K562 (cell line): Measurements from ENCODE around the gene EZH1. TPM values are rescaled to one million over a fixed set of nuclear protein-coding genes. Genes with fewer than 3 reads are reported as not detected.

ENCODE experiments used
- BRCA1 ChIP-seq, 2 experiments: fragments of 450-650 bp in 1 of 2; sonication (generic) in 1 of 2; formaldehyde crosslinking in 1 of 2; IDR thresholded peaks; 2 replicates each; pipeline versions ENCODE4 v1.5.0 to v1.6.1; 2017 to 2020; ENCODE audit warnings: mild to moderate bottlenecking in 1 of 2, missing genetic modification reagents in 1 of 2
- EHMT2 ChIP-seq: fragments of 450-650 bp; IDR thresholded peaks from 2 replicates; pipeline ENCODE4 v1.6.1; 2018; ENCODE audit warnings: antibody characterized with exemption
- EWSR1 ChIP-seq: fragments of 450-650 bp; IDR thresholded peaks from 2 replicates; pipeline ENCODE4 v1.6.1; 2018; ENCODE audit warnings: borderline replicate concordance, mild to moderate bottlenecking, low read depth, moderate library complexity; ENCODE audit not compliant: partially characterized antibody
- POLR2G ChIP-seq: fragments of 200-400 bp; formaldehyde crosslinking; IDR thresholded peaks from 2 replicates; pipeline ENCODE4 v1.6.1; 2017; ENCODE audit warnings: low read depth, mild to moderate bottlenecking, antibody characterized with exemption, low read length, moderate library complexity
- SLC30A9 ChIP-seq: fragments of 250-450 bp; sonication (Bioruptor Pico); IDR thresholded peaks from 2 replicates; pipeline ENCODE4 v1.8.0; 2022; ENCODE audit warnings: mild to moderate bottlenecking, moderate library complexity
- SNRNP70 ChIP-seq: fragments of 200-400 bp; formaldehyde crosslinking; optimal IDR thresholded peaks from 2 replicates; pipeline ENCODE3; 2017; ENCODE audit warnings: low read depth, low read length
- XRCC5 ChIP-seq: fragments of 200-400 bp; formaldehyde crosslinking; IDR thresholded peaks from 2 replicates; pipeline ENCODE4 v1.6.1; 2017; ENCODE audit warnings: low read depth, mild to moderate bottlenecking, low read length
- ZFP30 ChIP-seq: fragments of 250-450 bp; sonication (Bioruptor Pico); IDR thresholded peaks from 2 replicates; pipeline ENCODE4 v1.8.0; 2022; ENCODE audit warnings: moderate library complexity, mild to moderate bottlenecking, inconsistent platforms, borderline replicate concordance
- ZNF274 ChIP-seq: IDR thresholded peaks from 2 replicates; pipeline ENCODE4 v1.6.1; 2011; ENCODE audit warnings: low read depth, mild to moderate bottlenecking, low read length, moderate library complexity, borderline replicate concordance
- polyA plus RNA-seq, 8 experiments: library from polyadenylated mRNA; depleted of rRNA in 4 of 8; stranded (reverse) in 5 of 8; unstranded in 3 of 8; fragments of >200 nt; fragmentation: Nextera tagmentation in 2 of 8; fragmentation: Illumina TruSeq in 1 of 8; extraction: Ambion mirVana in 2 of 8; extraction: Trizol in 1 of 8; gene quantifications; 2 replicates each; pipeline versions ENCODE4 v1.2.1 to v1.2.3, GENCODE V29; 2011 to 2014; ENCODE audit warnings: inconsistent platforms in 1 of 8, missing spikeins in 1 of 8
- total RNA-seq, 7 experiments: library from RNA; depleted of rRNA in 6 of 7; stranded (reverse); fragments of >200 nt in 6 of 7; fragmentation: Illumina TruSeq in 2 of 7; extraction: Trizol in 2 of 7; gene quantifications; 2 replicates each; pipeline versions ENCODE4 v1.2.1 to v1.2.3, GENCODE V29; 2011 to 2021; ENCODE audit warnings: low replicate concordance in 1 of 7
- TF ChIP-seq, protein P1 (sequence below): conservative IDR thresholded peaks from 2 replicates; pipeline ENCODE4 v1.6.1; 2011; ENCODE audit warnings: low read depth, mild to moderate bottlenecking, low read length; ENCODE audit not compliant: control insufficient read depth
- TF ChIP-seq, protein P2 (sequence below): sonication (generic); formaldehyde crosslinking; IDR thresholded peaks from 2 replicates; pipeline ENCODE4 v1.8.0; 2022; ENCODE audit warnings: mild to moderate bottlenecking, missing genetic modification reagents
- TF ChIP-seq, protein P3 (sequence below): fragments of 450-650 bp; IDR thresholded peaks from 2 replicates; pipeline ENCODE4 v1.6.1; 2016; ENCODE audit warnings: low read depth, mild to moderate bottlenecking, moderate library complexity
- TF ChIP-seq, protein P4 (sequence below): fragments of 250-450 bp; sonication (Bioruptor Pico); IDR thresholded peaks from 2 replicates; pipeline ENCODE4 v1.8.0; 2022; ENCODE audit warnings: inconsistent platforms, mild to moderate bottlenecking, moderate library complexity, borderline replicate concordance
- TF ChIP-seq, protein P5 (sequence below): fragments of 200-400 bp; formaldehyde crosslinking; IDR thresholded peaks from 2 replicates; pipeline ENCODE4 v1.6.1; 2017; ENCODE audit warnings: mild to moderate bottlenecking, low read depth, low read length, moderate library complexity

EZH1 gene
- total and polyA plus RNA-seq, 9 of the 15 experiments (the other 6 are each of a cell fraction or from before 2014, with no cell fraction given), result 8.6 to 40.8 (median 22.9) TPM

DNA sequence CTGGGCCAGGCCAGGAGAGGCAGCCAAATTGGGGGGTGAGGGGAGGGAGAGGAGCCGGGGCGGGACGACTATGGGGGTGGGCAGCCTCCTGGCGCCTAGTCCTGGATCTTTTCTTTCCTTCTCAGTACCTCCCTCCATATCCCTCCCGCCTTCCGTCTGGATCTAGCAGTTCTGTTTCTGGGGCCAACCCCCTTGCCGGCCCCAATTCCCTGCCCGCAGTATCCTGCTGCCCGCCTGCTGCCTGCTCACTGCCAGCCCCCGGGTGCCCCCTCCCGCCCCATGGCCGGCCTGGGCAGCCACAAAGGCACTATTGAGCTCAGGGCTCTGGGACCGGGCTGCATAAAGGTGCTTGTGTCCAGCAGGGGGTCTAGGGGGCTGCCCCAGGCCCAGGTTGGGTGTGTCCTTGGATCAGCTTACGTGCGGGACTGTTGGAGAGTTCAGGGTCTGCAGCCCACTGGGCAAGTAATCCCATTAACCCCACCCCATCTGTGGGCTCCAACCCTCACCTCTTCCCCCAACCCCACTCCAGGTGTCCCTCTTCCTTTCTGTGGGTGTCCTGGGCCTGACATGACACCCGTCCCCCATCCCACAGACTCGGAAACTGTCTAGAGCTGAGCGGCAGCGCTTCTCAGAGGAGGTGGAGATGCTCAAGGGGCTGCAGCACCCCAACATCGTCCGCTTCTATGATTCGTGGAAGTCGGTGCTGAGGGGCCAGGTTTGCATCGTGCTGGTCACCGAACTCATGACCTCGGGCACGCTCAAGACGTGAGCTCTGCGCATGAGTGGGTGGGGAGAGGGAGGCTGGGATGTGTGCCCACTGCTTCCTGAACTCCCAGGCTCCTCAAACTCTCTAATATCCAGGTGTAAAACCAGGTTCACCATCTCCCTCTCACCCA is 37.6 kb upstream of the EZH1 start (continued):
- TF ChIP-seq ZFP30 (CRISPR knock-in tag) (no peak), EWSR1 (no peak), EHMT2 (no peak), SNRNP70 (no peak), ZNF274 (no peak), XRCC5 (no peak), POLR2G (peak; percentile 66), SLC30A9 (CRISPR knock-in tag) (no peak), BRCA1 (IDR thresholded peaks at IDR 0.05) (no peak), BRCA1 (CRISPR knock-in tag; IDR thresholded peaks at IDR 0.05) (no peak)
- TF ChIP-seq, protein P1, sequence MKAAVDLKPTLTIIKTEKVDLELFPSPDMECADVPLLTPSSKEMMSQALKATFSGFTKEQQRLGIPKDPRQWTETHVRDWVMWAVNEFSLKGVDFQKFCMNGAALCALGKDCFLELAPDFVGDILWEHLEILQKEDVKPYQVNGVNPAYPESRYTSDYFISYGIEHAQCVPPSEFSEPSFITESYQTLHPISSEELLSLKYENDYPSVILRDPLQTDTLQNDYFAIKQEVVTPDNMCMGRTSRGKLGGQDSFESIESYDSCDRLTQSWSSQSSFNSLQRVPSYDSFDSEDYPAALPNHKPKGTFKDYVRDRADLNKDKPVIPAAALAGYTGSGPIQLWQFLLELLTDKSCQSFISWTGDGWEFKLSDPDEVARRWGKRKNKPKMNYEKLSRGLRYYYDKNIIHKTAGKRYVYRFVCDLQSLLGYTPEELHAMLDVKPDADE, result 0 out of 2 replicates have a peak, but pooled peaks have one; percentile 20
- TF ChIP-seq, protein P2, sequence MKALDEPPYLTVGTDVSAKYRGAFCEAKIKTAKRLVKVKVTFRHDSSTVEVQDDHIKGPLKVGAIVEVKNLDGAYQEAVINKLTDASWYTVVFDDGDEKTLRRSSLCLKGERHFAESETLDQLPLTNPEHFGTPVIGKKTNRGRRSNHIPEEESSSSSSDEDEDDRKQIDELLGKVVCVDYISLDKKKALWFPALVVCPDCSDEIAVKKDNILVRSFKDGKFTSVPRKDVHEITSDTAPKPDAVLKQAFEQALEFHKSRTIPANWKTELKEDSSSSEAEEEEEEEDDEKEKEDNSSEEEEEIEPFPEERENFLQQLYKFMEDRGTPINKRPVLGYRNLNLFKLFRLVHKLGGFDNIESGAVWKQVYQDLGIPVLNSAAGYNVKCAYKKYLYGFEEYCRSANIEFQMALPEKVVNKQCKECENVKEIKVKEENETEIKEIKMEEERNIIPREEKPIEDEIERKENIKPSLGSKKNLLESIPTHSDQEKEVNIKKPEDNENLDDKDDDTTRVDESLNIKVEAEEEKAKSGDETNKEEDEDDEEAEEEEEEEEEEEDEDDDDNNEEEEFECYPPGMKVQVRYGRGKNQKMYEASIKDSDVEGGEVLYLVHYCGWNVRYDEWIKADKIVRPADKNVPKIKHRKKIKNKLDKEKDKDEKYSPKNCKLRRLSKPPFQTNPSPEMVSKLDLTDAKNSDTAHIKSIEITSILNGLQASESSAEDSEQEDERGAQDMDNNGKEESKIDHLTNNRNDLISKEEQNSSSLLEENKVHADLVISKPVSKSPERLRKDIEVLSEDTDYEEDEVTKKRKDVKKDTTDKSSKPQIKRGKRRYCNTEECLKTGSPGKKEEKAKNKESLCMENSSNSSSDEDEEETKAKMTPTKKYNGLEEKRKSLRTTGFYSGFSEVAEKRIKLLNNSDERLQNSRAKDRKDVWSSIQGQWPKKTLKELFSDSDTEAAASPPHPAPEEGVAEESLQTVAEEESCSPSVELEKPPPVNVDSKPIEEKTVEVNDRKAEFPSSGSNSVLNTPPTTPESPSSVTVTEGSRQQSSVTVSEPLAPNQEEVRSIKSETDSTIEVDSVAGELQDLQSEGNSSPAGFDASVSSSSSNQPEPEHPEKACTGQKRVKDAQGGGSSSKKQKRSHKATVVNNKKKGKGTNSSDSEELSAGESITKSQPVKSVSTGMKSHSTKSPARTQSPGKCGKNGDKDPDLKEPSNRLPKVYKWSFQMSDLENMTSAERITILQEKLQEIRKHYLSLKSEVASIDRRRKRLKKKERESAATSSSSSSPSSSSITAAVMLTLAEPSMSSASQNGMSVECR (CRISPR knock-in tag), result no peak
- TF ChIP-seq, protein P3, sequence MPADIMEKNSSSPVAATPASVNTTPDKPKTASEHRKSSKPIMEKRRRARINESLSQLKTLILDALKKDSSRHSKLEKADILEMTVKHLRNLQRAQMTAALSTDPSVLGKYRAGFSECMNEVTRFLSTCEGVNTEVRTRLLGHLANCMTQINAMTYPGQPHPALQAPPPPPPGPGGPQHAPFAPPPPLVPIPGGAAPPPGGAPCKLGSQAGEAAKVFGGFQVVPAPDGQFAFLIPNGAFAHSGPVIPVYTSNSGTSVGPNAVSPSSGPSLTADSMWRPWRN, result no peak
- TF ChIP-seq, protein P4, sequence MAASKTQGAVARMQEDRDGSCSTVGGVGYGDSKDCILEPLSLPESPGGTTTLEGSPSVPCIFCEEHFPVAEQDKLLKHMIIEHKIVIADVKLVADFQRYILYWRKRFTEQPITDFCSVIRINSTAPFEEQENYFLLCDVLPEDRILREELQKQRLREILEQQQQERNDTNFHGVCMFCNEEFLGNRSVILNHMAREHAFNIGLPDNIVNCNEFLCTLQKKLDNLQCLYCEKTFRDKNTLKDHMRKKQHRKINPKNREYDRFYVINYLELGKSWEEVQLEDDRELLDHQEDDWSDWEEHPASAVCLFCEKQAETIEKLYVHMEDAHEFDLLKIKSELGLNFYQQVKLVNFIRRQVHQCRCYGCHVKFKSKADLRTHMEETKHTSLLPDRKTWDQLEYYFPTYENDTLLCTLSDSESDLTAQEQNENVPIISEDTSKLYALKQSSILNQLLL, result no peak
- TF ChIP-seq, protein P5, sequence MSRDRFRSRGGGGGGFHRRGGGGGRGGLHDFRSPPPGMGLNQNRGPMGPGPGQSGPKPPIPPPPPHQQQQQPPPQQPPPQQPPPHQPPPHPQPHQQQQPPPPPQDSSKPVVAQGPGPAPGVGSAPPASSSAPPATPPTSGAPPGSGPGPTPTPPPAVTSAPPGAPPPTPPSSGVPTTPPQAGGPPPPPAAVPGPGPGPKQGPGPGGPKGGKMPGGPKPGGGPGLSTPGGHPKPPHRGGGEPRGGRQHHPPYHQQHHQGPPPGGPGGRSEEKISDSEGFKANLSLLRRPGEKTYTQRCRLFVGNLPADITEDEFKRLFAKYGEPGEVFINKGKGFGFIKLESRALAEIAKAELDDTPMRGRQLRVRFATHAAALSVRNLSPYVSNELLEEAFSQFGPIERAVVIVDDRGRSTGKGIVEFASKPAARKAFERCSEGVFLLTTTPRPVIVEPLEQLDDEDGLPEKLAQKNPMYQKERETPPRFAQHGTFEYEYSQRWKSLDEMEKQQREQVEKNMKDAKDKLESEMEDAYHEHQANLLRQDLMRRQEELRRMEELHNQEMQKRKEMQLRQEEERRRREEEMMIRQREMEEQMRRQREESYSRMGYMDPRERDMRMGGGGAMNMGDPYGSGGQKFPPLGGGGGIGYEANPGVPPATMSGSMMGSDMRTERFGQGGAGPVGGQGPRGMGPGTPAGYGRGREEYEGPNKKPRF, result no peak
